ENCODE measurements around the gene CRYBG2.
A peak's percentile ranks its signal among the peaks of the same experiment; 100 is the strongest.

CRYBG2 gene

DNA sequence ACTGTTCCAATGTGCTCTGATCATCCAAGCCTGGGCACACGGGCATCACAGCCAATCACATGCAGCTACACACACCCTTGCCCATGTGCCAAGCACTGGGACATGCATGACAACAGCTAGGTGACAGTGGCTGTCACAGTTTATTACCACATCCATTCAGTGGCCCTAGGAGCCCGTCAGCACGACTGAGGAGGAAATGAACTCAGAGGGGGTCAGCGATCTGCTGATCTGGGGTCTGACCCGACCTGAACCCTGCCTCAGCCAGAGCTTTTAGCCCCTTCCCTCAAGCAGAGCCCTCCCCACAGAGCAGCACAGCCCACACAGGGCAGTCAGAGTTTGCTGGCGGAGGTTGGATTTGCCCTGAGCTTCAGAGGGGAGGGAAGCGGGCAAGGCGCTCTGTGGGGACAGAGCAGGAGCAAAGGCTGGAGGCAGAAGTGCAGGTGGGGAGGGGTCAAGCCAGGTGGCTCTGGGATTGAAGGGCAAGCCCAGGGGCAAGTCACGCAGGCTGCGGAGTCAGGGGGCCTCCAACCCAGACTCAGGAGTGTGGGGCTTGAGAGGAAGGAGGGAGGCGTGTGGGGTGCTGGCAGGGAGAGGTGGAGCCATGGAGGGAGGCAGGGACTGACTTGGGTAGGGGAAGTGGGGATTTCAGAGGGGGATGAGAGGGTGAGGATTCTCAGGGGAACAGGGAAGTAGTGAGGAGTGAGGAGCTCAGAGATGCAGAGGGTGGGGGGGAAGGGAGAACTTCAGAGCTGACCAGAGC, 63.6 kb downstream of the CRYBG2 start:
- no peak for DNase-seq

DNA sequence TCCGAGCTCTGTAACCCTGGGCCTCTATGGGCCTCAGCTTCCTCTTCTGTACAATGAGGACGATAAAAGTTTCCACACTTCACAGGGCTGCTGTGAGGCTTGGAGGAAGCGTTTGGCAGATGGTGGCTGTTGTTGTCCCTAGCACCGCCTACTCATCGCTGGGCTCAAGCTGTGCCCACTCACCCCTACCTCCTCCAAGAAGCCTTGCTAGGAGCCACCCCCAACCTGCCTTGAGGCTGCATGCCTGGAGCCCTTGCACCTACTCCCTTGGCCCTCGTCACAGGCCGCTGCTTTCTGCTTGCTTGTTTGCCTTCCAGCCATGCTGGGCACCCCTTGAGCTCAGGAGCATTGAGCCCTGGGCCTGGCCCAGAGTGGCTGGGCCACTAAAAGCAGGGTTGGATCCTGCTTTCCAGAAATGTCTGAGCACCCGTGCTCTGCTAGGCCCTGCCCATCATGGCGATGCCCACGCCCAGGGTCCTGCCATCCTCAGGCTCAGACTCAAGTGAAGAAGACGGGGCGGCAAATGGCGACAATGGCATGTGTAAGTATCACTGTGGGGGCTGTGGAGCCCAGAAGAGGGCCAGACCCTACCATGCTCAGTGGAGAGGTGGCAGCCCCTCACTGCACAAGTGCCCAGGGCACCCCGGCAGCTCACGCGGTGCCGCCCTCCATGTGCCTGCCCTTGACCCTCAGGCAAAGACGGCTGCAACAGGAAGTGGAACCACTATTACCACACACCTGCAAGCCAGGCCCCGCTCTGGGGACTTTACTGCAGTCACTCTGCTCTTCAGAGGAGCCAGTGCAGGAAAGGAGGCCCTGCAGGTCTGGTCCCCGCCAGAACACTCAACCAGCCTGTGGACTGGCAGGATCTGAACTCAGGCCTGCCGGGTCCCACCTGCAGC, 64.5 kb downstream of the CRYBG2 start:
- peak; percentile 75 for DNase-seq

DNA sequence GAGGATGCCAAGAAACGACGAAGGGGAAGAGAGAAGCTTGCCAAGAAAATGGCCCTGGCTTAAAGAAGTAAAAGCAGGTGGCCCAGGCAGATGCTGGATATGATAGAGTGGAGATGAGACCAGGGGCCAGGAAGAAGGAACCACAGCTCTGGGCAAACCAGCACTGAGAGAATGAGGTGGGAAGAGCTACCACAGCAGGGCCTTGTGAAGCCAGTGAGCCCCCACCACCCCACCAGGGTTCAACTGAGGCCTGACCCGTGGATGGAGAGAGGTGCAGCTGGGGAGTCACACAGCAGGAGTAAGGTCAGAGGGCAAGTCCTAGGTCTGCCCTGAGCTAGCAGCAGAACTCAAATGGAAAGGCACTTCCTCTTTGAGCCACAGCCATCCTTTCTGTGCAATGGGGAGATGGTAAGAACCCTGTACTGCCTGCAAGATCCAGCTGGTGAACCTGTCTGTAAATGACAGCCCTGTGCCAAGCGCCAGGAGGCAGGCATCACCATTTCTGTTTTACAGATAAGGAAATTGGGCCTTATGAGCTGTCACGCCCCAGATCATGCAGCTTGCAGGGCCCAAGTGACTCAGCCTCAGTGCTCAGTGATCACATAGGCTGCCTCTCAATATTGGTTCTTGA, 65.5 kb downstream of the CRYBG2 start:
- no peak for DNase-seq

DNA sequence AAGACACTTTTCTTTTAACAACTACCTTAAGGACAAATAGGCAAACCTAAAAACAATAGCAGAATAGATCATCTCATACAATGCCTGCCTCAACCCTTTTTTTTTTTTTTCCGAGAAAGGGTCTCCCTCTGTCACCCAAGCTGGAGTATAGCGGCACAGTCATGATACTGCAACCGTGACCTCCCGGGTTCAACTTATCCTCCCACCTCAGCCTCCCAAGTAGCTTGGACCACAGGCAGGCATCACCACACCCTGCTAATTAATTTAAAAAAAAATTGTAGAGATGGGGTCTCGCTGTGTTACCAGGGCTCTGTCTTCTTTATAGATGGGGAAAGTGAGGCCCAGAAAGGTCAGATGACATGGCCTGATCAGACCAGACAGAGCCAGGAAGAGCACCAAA, 66.1 kb downstream of the CRYBG2 start:
- no peak for DNase-seq

DNA sequence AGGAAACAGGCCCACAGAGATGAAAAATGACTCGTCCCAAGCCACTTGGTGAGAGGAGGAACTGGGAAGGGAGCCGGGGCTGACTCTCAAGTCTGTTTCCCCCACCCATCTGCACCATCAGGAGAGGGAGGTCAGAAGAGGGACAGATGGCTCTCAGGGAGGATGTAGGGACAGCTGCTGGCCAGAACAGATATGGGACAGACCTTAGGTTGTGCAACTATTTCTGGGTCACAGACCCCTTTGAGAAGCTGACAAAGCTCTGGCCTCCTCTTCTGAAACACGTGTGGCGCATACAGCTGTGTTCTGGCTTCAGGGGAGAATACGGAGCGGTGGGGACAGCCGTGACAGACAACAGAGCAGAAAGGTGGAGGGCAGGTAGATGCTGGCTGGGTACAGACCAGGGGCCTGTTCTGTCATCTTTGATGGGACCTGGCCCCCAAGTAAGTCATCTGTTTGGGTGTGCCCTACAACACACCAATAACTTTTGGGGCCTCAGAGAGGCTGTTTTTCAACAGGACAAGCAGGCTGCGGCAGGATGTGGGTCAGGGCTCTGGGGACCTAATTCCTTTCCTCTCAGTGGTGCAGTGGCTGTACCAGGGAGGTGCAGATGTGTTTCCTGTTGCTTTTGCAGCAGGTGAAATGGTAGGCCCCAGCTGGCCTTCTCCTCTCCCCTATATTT, 66.8 kb downstream of the CRYBG2 start:
- no peak for DNase-seq

DNA sequence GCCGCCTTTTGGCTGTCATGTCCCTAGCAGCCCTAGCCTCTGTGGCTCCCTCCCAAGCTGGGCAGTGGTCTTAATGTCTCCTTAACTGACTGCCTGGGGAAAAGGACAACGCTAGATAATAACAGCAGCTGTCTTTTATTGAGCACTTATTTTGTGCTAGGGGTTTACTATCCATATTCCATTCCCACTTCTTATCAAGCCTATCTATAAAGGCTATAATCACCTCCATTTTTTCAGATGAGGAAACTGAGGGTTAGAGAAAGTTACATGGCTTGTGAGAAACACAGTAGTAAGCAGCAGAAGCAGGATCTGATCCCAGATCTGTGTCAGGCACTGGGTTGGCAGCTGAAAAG, 67.9 kb downstream of the CRYBG2 start:
- DNase-seq: no peak

DNA sequence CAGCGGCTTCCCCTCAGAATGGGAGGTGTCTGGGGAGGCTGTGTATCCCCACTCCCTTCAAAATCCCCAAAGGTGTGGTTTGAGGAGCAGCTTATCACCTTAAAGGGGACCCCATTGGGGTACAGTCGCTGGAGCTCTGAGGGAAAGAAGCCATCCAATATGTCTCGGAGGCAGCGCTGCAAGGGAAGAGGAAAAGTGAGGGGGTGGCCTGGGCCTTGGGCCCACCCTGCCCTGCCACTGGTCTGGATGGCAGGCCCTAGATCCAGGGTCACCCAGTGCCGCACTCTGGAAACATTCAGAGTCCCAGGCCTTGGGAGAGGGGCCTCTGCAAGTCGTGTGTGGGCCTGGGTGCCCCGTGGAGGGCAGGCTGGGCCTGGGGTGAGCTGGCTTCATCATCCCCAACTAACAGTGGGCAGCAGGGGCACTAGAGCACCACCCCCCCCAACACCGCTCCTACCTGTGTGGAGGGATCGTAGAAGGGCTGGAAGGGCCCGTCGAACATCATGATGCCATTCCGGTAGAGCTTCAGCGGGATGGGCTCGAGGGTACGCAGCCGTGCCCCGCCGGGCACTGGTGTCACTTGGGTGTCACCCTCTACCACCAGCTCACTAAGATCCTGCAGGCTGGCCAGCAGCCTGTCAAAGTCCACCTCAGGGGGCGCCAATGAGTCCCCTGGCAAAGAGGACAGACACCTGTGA, 68.4 kb downstream of the CRYBG2 start:
- DNase-seq: no peak

DNA sequence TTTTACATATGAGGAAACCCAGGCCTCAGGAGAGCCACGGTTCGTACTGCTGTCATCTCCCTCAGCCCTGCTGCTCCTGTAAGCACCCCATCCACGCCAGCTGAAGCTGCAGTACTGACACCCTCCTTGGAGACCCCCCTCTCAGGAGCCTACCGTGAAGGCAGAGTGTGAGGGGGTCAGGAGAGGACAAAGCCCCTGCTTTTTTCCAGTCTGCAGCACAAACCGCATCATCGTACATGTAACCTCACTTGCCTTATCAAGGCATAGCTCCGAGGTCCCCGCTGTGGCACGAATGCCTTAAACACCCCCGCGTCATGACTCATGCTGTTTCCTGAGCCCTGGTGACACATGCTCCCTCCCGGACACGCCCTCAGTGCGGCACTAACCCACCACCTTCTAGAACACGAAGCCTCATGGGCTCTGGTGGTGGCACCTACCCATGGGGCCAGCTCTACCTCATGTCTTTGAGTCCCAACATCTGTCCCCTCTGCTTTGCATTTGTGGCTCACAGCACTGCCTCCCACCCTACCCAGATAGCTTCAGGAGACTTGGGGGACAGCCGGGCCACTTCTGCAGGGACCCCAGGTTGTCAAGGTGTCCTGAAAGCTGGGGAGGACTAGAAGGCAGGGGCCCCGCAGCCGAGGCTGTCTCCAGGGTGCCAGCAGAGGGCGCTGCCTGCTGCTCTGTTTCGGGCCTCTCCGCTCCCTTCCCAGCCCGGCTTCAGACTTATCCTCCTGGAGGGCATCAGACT, 69.2 kb downstream of the CRYBG2 start:
- DNase-seq: no peak

DNA sequence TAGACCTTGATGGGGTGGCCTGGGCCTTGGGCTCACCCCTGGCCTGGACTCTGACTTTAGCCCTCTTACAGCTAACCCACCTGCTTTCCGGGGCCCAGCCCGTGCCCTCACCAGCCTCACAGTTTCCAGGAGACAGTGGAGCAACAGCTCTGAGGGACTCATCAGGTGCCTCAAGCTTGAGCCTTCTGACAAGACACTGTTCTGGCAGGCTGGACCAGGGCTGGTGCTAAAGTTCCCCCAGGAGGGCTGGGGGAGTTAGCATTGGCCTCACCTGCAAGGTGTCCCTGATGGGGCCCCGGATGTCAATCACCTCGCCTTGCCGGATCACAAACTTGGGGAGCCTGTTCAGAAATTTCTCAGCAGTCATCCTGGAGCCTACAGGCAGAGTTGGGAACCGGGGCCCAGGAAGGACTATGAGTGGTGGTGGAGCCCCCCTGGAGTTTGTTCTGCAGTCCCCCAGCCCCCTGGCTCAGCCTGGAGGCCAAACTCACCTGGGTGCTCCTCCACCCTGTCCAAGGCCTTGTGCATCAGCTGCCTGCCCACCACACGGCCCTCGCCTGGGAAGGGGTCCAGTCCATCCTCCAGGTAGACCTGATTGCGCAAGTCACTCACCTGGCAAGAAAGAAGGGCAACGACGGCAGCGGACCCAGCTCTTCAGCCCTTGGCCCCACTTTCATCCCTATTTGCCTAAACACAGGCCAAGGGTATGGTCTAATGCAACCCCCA, 69.9 kb downstream of the CRYBG2 start:
- no peak for DNase-seq

DNA sequence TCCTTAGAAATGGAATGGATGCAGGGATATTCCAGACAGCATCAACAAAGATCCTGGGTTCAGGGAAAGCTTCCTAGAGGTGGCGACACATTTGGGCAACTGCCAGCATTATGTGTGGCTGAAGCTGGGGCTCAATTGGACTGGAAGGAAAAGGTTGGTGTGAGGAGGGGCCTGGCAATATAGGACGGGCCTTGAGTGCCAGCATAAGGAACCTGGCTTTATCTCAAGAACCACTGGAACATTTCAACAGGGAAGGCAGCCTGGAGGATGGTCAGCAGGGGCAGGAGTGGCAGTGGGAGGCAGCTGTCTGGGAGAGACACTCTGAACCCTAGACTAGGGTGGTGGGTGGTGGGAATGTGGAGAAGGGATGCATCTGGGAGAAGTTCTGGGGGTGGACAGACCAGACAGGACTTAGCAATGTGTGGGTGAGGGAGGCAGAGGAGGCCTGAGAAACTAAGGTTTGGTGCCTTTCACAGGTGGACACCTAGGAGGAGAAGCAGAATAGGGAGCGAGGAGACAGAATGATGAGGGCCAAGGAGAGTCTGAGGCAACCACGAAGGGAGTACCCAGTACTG, 70.6 kb downstream of the CRYBG2 start:
- no peak for DNase-seq

DNA sequence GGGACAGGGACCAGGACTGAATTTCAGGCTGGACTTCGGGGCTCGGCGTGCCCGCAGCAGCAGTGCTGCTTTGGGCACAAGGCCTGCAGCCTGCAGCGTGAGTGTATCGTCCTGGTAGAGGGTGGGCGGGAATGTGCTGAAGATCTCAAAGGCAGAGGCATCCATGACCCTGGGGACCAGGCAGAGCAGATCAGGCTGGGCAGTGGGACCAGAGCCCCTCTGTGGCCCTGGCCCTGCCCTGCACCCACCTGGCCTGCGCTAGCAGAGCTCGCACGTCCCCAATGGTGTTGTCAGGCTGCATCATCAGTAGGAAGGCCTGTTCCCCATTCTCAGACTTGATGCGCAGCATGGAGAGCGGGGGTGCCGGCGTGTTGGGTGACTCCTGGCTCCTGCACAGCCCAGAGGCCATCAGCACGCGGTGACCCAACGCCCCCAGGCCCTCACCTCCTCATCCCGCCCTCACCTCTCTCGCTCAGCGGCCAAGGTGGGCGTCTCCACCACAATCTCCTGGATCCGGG, 71.5 kb downstream of the CRYBG2 start:
- DNase-seq: no peak

DNA sequence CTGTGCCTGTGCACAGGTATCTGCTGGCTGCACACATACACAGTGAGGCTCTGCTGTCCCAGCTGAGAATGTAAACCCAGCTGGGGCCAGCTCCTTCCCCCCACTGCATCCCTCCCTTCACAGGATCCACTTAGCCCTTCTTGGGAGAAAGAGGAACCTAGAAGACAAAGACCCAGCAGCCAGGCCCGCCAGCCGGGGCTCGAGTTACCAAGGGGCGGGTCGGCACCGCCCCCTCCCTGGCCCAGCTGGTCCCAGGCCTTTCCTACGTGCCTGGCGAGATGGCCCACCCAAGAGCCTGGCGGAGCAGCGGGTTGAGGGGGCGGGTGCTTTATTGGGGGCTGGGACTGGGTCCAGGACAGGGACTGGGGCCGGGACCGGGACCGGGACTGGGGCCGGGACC, 72.0 kb downstream of the CRYBG2 start:
- DNase-seq: no peak

DNA sequence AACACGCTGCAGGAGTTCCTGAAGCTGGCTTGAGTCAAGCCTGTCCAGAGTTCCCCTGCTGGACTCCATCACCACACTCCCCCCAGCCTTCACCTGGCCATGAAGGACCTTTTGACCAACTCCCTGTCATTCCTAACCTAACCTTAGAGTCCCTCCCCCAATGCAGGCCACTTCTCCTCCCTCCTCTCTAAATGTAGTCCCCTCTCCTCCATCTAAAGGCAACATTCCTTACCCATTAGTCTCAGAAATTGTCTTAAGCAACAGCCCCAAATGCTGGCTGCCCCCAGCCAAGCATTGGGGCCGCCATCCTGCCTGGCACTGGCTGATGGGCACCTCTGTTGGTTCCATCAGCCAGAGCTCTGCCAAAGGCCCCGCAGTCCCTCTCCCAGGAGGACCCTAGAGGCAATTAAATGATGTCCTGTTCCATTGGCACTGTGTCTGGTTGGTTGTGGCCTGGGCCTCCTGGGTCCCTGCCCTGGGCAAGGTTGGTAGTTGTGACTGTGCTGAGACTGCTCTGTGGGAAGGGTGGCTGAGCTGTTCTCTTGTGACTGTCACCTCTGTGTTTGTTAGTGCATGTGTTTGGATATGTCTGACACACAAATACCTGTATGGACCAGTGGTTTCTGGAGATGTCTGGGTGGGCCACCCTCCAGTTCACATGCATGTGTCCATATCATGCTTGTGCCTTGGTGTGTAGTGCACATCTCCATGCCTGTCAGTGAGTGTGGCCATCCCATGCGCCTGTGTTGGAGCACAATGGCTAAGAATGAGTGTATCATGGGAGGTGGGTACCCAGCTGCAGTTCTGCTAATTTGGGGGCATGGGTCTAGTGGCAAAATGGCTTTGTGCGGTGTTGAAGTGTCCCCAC, 72.6 kb downstream of the CRYBG2 start:
- DNase-seq: no peak

DNA sequence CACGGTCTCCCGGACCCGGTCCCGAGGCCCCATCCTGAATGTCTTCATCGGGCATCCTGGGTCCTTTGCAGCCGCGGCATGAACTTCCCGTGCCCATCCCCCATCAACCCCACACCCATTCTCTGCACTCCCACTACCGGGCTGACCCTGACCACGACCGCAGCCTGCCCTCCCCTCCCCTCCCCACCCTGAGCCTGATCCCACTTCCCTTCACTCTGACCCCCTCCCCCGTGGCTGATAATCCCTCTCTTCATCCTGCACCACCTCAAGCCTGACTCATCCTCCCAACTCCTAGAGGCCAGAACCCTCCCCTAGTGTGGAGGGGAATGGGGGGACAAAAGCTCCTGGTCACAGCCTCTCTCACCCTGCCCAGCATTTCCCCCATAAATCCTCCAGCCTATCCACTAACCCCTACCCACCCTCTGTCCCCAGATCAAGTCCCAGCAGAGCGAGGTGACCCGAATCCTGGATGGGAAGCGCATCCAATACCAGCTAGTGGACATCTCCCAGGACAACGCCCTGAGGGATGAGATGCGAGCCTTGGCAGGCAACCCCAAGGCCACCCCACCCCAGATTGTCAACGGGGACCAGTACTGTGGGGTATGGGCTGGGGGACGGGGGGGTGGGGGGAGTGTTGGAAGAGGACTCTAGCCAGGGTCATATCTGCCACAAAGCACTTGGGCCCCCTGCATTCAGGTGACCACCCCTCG, 73.4 kb downstream of the CRYBG2 start:
- no peak for DNase-seq

DNA sequence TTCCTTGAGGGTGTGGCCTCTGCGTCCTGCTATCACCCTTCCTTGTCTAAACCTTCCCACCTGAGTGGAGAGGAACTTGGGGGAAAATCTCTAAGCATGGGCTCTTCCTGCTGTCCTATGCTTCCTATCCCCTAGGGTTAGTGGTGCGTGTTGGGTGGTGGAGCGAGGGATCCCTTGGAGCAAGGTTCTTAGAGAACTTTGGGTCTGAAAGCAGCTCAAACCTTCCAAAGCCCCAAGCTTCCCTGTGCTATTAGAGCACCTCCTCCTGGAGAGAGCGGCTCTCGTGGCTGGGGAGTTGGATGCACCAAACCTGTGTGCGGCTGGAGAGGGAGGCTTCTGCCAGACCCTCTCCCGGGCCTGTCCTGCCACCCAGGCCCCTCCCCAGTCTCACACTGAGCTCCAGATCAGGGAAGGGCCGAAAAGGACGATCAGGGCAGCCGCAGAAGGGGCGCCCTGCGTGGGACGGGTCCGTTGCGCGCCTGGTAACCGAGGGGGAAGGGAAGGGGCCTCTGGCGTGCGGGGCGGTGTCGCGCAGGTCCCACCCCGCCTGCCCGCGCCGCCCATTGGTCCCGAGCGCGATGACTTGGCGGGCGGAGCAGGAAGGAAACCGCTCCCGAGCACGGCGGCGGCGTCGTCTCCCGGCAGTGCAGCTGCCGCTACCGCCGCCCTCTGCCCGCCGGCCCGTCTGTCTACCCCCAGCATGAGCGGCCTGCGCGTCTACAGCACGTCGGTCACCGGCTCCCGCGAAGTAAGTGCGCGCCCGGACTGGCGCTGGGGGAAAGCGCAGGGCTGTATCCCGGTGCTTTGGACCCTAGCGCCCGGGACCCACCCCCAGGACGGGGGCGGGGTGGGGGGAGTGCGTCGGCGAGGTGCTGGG, 74.2 kb downstream of the CRYBG2 start, which contains the start of gene SH3BGRL3:
Gene SH3BGRL3, plus strand, starts transcription at position 631 of the 877 bp plus-strand sequence. Its CDS starts 70 bp downstream, at position 701.
- peak; percentile 67 for DNase-seq

DNA sequence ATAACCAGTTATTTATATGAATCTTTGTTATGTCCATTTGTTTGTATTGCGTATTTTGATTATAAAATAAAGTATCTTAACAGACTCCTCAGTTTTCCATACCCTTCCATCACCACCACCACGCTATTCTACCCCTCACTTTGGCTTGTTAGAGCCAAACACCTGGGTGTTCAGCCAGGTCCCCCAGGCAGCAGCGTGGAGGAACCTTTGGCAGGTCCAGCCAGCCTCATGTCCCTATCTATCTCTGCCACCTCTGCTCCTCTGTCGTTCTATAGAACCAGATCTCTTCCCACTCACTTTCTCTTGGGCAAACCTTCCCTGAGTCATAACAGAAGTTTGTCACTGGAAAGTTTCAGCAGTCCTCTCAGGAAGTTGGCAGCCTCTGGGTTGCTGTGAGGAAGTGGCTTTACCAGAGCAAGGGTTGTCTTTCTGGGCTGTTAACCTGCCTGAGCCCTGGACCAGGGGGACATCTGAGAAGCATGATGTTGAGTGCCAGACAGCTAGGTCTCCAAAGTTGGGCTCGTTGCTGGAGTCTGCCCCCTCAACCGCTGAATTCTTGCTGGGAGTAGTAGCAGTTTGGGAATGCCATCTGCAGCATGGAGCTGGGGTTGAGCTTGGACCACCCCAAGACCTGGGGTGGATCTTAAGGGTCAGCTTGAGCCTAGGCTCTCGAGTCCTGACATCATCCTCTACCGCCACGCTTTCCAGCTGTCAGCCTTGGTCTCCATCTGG, 75.0 kb downstream of the CRYBG2 start:
- DNase-seq: no peak

DNA sequence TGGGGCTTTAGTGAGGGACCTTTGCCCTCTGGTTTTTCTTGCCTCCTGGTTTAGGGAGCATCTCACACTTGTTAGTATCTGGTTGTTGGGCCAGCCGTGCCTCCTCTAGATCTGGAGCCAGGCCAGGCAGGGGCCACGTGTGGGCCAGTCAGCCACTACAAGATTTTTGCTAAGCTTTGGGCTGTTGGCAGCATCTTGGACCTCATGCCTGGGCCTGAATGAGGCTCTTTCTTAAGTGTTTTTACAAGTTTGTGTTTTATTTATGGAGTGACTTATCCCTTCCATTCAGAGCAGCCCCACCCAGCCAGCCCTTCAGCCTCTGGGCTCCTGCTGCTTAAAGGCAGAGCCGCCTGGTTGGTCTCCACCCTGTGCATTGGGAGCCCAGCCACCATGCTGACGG, 75.6 kb downstream of the CRYBG2 start:
- no peak for DNase-seq
